ENCODE data around the gene XYLT2. TPM values are rescaled to one million over a fixed set of nuclear protein-coding genes. Genes with fewer than 3 reads are reported as not detected.

Gene XYLT2
- total and polyA plus RNA-seq, 2 of the 13 experiments (the other 11 are each of a cell fraction or from before 2014, with no cell fraction given) = 17.0 to 22.1 TPM

DNA sequence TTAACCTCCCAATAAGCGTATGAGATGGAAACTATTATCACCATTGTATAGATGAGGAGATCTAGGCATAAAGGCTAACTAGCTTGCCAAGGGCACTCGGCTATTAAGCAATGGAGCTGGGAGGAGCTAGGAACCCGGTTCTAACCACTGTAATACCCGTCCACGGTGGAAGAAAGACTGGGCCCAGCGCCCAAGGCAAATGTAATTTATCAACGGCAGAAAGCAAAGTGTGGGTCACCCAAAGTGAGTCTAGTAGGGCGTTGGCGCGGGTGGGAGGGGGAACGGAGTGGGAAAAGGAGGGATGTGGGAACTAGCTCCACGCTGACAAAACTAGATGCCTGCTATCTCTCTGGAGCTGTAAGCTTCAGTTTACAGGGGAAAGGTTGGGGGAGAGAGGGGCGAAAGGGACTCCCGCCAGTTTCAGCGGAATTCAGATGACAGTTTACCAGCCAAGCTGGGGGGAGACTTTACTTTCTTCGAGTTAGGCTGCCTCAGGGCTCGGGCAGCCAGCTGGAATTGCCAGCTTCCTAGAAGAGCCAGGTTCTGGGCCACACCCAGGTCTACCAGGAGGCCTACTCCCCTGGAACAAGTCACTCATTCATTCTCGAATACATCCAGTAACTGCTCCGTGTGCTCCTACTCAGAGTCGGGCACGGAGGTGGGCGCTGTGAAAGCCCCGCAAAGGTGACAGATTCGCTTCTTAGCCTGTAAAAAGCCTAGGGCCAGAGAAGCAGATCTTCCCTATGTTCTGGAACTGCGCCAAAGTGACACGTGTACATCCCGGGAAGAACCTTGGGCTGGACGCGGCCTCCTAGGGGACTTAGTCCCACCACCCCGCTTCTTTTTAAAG lies 50.6 kb downstream of the XYLT2 start (continued):
- TF ChIP-seq CEBPB (IDR thresholded peaks at IDR 0.05; ENCODE audit: borderline replicate concordance, low read depth, low read length) (peak; percentile 85; the same call in 1 of the 2 replicates), ZNF253 (CRISPR knock-in tag; IDR thresholded peaks at IDR 0.05; ENCODE audit: borderline replicate concordance) (0 out of 2 replicates have a peak, but pooled peaks have one; percentile 80), ZNF205 (CRISPR knock-in tag; IDR thresholded peaks at IDR 0.05) (no peak), REL (CRISPR knock-in tag; conservative IDR thresholded peaks at IDR 0.05) (no peak), PLRG1 (conservative IDR thresholded peaks at IDR 0.05) (no peak), ARID2 (CRISPR knock-in tag; IDR thresholded peaks at IDR 0.05; ENCODE audit: borderline replicate concordance) (no peak), ZIK1 (CRISPR knock-in tag; IDR thresholded peaks at IDR 0.05; ENCODE audit: borderline replicate concordance, low read depth) (no peak), MXI1 (IDR thresholded peaks at IDR 0.05; ENCODE audit: borderline replicate concordance, low read depth, low read length) (0 out of 3 replicates have a peak, but pooled peaks have one; percentile 17), WIZ (CRISPR knock-in tag; IDR thresholded peaks at IDR 0.05) (0 out of 2 replicates have a peak, but pooled peaks have one; percentile 63), ZNF749 (CRISPR knock-in tag; IDR thresholded peaks at IDR 0.05; ENCODE audit: borderline replicate concordance) (0 out of 2 replicates have a peak, but pooled peaks have one; percentile 39), E2F1 (CRISPR knock-in tag; IDR thresholded peaks at IDR 0.05) (no peak), ZSCAN29 (CRISPR knock-in tag; conservative IDR thresholded peaks at IDR 0.05) (no peak), ZNF720 (CRISPR knock-in tag; IDR thresholded peaks at IDR 0.05) (no peak), SALL1 (CRISPR knock-in tag; IDR thresholded peaks at IDR 0.05) (peak; percentile 18; the same call in 1 of the 2 replicates), AKAP8 (CRISPR knock-in tag; IDR thresholded peaks at IDR 0.05) (peak; percentile 72; the same call in 1 of the 2 replicates), TOE1 (CRISPR knock-in tag; IDR thresholded peaks at IDR 0.05) (no peak), ZNF335 (CRISPR knock-in tag; IDR thresholded peaks at IDR 0.05) (no peak), ZNF709 (CRISPR knock-in tag; IDR thresholded peaks at IDR 0.05) (no peak), ZNF224 (CRISPR knock-in tag; IDR thresholded peaks at IDR 0.05) (0 out of 2 replicates have a peak, but pooled peaks have one; percentile 74), CEBPG (CRISPR knock-in tag; IDR thresholded peaks at IDR 0.05) (peak; percentile 78), DZIP1 (CRISPR knock-in tag; IDR thresholded peaks at IDR 0.05) (peak; percentile 6; the same call in 1 of the 2 replicates), SSRP1 (CRISPR knock-in tag; IDR thresholded peaks at IDR 0.05) (peak; percentile 86; the same call in 1 of the 2 replicates), ZSCAN21 (CRISPR knock-in tag; IDR thresholded peaks at IDR 0.05; ENCODE audit: borderline replicate concordance) (peak; percentile 78)
- TF ChIP-seq, protein P1, sequence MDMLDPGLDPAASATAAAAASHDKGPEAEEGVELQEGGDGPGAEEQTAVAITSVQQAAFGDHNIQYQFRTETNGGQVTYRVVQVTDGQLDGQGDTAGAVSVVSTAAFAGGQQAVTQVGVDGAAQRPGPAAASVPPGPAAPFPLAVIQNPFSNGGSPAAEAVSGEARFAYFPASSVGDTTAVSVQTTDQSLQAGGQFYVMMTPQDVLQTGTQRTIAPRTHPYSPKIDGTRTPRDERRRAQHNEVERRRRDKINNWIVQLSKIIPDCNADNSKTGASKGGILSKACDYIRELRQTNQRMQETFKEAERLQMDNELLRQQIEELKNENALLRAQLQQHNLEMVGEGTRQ (IDR thresholded peaks at IDR 0.05; ENCODE audit: low read depth, low read length) = no peak
- TF ChIP-seq, protein P1 (CRISPR knock-in tag; IDR thresholded peaks at IDR 0.05; ENCODE audit: borderline replicate concordance) = 0 out of 2 replicates have a peak, but pooled peaks have one; percentile 40

Measured in HepG2 (cell line).